Stimulated activated CD4-positive, alpha-beta T cell treated with anti-CD3 and anti-CD28 coated beads, Interleukin-1b, Interleukin-23, amount 100 ng/mL, for 48 hours (primary cell): Measurements from ENCODE around the gene PTGIS.
"Not testable (repeated sequence)": the region's sequence is repeated elsewhere in the genome, so short reads cannot be mapped to it uniquely, and the experiment has no call there.

ENCODE experiments used
- DNase-seq: peaks from one replicate; pipeline ENCODE4 v3.0.0-alpha.2; 2020

Gene PTGIS

DNA sequence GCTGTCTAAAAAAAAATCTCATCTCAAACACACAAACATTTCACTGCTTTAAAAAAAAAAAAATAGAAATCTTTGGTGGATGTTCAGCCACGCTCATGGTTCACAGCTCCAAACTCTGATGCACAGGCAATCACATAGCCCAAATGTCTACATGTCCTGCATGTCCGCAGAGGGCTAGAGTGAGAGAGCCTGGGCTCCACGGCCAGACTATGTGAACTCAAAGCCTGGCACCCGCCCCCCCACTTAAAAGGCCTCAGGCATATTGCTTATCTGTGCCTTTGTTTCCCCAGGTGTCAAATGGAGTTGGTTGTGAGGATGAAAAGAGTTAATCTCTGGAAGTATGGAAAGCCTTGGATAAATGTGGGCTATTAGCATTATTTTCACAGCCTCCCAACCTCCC lies 10.5 kb upstream of the PTGIS start:
- DNase-seq = no peak

DNA sequence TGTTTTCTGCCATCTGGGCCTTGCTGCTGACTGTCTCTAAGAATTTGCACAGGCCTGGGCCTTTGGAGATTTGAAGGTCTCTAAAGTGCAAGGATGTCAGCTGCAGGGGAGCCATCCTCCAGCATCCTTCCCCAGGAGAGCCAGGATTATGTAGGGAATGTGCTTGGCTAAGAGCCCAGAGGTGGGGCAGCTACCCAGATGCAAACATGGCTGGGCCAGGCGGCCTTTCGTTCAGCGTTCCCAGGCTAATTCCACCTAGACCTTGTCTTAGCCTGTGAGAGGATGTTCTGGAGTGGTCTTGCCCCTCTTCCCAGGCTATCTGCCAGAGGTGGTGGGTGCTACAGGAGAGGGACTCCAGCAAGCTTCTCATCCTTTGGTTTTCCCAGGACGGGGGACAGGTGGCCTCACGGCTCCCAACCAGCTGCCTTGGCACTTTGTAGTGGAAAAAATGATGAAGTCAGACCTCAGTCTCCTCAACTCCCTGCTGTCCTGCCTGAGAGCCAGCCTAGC lies 7.7 kb upstream of the PTGIS start:
- DNase-seq = no peak

GRCh38 chr20:49573900-49574416 lies 6.0 kb upstream of the PTGIS start:
- no peak for DNase-seq

- no peak for DNase-seq
These were observed 4.9 kb upstream of the PTGIS start for GRCh38 chr20:49572857-49573256.

GRCh38 chr20:49571553-49571835 lies 3.6 kb upstream of the PTGIS start:
- no peak for DNase-seq

DNA sequence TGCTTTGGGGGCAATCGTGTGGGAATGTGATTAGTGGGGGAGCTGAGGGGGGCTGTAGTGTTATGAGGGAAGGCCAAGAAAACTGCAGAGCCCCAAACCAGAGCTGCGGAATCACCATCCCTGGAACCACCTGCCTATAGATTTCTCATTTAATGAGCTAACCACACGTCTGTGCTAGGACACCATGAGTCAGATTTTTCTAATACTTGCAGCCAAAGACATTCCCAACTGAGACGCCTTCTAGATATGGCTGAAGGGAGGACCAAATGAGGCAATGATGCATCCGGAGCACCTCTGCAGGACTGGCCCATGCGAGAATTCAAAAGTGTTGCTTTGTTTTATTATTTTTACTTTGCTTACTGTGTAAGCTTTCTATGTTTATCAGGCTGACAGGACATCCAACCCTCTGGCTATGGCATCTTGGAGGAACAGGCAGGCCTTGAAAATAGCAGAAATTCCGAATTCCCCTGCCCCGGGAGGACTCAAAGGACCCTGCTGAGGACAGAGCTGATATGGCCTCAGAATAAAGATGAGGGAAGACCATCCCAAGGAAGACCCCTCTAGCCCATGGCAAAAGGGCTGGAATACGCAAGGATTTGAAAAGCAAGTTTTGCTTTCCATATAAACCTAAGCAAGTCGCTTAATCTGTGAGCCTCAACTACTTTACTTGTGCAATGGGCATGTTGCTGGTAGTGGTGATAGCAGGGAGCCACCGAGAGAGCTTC lies 3.1 kb upstream of the PTGIS start:
- no peak for DNase-seq

- no peak for DNase-seq
These were observed 2.4 kb upstream of the PTGIS start for GRCh38 chr20:49570161-49570827.

DNA sequence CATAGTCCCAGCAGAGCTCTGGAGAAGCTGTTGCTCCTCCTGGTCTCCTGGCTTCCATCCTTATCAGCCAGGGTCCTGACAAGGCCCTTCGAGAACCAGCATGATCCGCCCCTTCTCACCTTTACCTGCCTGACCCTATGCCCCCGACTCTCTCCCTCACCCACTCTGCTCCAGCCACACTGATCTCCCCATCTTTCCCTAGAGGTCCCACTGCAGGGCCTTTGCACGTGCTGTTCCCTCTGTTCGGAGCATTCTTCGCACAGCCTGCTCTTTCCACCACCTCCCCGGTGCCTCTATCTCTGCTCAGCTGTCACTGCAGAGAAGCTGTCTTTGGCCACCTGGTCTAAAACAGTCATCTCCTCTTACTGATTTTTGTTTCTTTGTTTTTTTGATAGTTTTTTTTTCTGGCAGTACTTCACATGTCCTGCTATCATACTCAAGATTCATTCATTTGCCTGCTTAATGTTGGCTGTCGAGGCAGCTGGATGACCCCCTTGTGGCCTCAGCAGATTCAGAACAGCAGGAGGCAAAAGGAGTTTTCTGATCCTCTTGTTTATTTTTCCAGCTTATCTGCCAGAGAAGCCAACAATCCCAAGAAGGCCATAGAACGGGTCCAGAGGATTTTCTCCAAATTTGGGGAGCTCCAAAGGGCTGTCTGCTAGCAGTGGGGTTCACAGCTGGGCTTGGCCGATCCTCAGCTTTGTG lies 1.6 kb upstream of the PTGIS start:
- no peak for DNase-seq

- no peak for DNase-seq
These were observed 578 bp upstream of the PTGIS start for GRCh38 chr20:49568278-49569151.

DNA sequence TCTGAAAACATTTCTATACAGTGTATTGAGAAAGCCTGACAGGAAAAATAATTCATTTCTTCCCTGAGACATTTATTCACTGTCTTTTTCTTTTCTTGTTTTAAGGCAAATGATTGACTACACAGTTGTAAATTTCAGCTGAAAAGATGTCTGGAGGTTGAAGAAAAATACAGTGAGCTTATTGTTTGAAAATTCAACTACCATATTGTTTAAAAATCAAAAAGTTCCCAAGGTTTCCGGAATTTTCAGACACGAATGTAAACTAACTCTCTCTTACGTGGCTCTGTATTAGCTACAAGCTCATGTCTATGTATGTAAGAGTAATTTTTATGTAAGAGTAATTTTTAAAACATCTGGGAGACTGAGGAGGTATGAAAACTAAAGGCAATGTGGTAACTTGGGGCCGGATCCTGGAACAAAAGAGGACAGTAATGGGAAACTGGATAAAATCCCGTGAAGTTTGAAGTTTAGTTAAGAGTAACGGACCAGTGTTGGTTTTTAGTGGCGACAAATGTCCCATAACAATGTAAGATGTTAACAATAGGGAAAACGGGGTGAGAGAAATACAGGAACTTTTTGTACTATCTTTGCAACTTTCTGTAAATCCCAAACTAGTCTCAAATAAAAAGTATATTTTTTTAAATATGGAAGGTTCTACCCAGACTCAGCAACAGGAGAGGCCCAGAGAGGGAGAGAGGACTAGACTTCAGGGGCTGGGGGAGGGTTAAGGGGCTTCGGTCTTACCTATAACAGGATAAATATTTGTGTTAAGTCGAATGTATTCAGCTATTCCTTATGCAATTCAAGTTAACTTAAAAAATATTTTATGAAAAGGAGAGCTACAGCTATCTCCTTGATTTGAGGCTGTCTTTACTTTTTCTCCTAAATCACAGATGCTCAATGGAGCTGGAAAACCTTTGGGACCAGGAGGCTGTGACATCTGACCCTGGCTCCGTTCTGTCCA lies 1.3 kb downstream of the PTGIS start:
- DNase-seq = no peak

DNA sequence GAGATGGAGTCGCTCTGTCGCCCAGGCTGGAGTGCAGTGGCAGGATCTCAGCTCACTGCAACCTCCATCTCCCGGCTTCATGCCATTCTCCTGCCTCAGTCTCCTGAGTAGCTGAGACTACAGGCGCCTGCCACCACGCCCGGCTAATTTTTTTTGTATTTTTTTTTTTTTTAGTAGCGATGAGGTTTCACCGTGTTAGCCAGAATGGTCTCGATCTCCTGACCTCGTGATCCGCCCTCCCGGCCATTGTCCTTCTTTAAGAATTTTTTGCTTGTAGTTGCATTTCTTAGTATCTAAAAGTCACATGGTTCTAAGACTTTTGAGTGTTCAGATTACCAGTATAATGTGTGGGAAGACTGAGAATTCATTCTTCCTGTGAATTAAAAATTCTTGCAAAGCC lies 2.9 kb downstream of the PTGIS start:
- not testable (repeated sequence) for DNase-seq

DNA sequence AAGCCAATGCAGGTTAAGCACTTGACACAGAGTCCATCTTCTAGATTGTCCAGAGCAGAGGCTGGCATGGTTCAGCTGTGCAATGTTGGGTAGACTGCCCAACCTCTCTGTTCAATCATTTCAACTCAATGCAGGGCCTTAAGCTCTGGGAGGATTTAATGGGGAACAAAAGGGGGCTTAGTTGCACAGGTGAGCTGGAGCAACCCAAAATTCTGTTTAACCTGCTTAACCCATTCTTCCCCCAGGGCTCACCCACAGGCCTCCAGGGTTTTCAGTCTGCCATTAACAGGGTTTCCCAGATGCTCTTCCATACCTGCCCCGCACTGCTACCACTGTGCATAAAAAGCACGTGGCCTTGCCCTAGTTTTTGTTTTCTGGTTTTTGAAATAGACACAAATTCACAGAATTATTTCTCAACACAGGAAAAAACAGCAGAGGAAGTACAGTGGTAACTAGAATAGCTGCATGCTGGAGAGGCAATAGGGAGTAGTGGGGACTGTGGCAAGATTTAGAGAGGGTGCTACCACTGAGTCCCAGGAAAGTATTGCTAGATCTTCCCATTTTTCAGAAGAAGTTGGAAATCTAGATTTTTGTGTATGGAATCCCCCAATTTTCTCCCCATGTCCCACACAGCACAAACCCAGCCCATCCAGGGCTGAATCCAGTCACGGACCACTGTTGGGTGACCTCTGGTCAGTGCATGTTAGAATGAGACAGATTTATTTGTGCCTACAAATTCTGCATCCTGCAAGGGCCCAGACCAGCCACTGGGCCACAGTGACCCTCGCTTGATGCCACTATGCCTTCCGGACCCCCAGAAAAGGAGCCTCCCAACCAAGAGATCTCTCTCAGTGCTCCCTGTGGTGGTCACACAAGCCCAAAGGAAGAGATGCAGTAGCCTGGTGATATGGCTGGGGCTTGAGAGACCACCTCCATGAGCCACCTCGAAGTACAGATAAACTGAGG lies 4.6 kb downstream of the PTGIS start:
- no peak for DNase-seq

DNA sequence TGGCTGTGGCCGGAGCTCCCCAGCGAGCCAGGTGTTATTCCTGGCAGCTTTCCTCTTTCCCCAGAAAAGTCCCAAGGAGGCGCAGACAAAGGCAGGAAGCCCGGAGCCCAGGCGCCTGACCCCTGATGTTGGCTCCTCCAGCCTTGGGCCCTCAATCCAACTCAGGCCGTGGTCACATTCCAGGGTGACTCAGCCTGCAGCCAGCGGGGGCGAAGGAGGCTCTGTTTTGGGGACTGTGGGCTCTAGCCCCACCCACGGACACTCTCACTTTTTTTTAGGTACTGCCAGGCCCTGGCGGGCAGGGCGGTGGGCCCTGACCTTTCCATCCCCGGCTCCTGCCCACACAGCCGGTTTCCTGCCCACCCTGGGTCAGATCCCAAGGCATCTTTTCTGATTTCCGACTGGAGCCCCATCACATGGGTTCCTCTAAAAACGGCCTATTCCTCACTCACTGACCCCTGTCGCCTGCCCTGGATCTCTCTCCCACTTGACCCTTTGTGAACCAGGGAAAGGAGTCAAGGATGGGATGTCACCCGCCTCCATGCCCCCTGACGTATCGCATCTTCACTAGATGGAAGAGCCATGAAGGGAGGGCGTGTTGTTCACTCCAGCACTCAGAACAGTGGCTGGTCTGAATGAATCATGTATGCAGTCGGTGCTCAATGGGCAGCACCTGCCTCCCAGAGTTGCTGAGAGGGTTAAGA lies 5.5 kb downstream of the PTGIS start:
- DNase-seq = no peak

GRCh38 chr20:49561806-49562205 lies 6.1 kb downstream of the PTGIS start:
- no peak for DNase-seq

- DNase-seq = no peak
These were observed 6.7 kb downstream of the PTGIS start for GRCh38 chr20:49561256-49561655.

DNA sequence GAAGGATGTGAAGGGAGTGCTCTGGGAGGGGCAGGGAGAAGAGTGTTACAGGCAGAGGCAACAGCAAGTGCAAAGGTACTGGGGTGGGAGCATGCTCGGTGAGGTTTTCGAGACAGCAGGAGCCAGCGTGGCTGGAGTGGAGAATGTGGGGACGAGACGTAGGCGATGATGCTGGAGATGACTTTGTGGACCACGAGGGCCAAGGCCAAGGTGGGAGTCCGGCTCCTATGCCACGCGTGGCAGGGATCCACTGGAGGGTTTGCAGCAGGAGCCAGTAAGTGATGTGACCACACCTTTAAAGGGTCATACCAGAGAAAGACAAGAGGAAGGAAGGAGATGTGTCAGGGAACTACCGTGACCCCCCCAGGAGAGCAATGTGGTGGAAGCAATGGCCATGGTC lies 7.3 kb downstream of the PTGIS start:
- no peak for DNase-seq

DNA sequence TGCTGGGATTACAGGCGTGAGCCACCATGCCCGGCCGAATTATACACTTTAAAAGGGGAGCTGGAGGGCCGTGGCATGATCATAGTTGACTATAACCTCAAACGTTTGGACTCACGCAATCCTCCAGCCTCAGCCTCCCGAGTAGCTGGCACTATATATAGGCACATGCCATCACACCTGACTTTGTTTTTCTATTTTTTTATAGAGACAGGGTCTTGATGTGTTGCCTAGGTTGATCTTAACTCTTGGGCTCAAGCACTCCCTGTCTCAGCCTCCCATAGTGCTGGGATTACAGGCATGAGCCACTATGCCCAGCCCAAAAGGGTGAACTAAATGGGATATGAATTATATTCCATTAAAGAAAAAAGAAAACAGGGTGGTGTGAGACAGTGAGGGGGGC lies 7.8 kb downstream of the PTGIS start:
- DNase-seq = no peak

DNA sequence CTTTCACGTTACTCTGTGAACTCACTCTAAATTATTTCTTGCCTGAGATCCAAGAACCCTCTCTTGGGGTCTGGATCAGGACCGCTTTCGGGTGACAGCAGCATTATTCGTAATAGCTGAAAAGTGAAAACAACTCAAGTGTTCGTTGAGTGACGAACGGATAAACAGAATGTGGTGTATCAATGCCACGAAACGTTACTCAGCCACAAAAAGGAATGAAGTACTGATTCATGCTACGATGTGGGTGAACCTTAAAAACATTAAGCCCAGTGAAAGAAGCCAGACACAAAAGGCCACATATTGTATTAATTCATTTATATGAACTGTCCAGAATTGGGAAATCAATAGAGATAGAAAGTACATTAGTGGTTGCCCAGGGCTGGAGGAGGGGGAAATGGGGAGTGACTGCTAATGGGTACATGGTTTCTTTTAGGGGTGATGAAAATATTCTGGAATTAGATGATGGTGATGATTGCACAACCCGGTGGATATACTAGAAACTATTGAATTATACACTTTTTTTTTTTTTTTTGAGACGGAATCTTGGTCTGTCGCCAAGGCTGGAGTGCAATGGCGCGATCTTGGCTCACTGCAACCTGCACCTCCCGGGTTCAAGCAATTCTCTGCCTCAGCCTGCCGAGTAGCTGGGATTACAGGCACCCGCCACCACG lies 8.4 kb downstream of the PTGIS start:
- no peak for DNase-seq

DNA sequence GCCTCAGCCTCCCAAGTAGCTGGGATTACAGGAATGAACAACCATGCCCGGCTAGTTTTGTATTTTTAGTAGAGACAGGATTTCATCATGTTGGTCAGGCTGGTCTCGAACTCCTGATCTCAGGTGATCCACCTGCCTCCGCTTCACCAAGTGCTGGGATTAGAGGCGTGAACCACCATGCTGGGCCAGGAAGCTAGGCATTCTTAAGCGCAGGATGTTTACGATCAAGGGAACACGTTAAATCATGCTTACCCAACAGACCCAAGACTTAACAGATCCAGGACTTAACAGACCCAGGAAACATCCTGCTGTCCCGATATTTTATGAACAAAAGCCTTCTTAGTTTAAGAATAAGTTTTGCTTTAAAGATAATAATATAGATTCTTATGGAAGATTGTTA lies 9.1 kb downstream of the PTGIS start:
- DNase-seq = no peak
